GM20000 (cell line): ENCODE measurements around the gene RAB14.

Experiments
- DNase-seq: peaks from one replicate; pipeline ENCODE4 v3.0.0; 2012; ENCODE audit warnings: low spot score
- CTCF ChIP-seq: IDR thresholded peaks from 2 replicates; pipeline ENCODE4 v1.5.1; 2012; ENCODE audit warnings: mild to moderate bottlenecking, control low read depth; ENCODE audit errors: extremely low read depth, missing control alignments

The RAB14 gene

GRCh38 chr9:121239851-121240250 is 38.2 kb upstream of the RAB14 start:
- no peak for DNase-seq
- no peak for TF ChIP-seq CTCF

GRCh38 chr9:121239071-121239470 is 37.4 kb upstream of the RAB14 start:
- TF ChIP-seq CTCF = no peak
- DNase-seq = no peak

- no peak for DNase-seq
- TF ChIP-seq CTCF = no peak
Measured at GRCh38 chr9:121237916-121238315, 36.2 kb upstream of the RAB14 start.

GRCh38 chr9:121235512-121235911 is 33.8 kb upstream of the RAB14 start:
- no peak for DNase-seq
- TF ChIP-seq CTCF = no peak

- DNase-seq = no peak
- TF ChIP-seq CTCF = no peak
Measured at GRCh38 chr9:121234832-121235161, 33.1 kb upstream of the RAB14 start.

GRCh38 chr9:121233906-121234831 is 32.5 kb upstream of the RAB14 start:
- DNase-seq = no peak
- TF ChIP-seq CTCF = no peak

GRCh38 chr9:121232251-121232650 is 30.6 kb upstream of the RAB14 start:
- no peak for DNase-seq
- no peak for TF ChIP-seq CTCF
